ENCODE results near the gene OTOL1.

OTOL1 gene

DNA sequence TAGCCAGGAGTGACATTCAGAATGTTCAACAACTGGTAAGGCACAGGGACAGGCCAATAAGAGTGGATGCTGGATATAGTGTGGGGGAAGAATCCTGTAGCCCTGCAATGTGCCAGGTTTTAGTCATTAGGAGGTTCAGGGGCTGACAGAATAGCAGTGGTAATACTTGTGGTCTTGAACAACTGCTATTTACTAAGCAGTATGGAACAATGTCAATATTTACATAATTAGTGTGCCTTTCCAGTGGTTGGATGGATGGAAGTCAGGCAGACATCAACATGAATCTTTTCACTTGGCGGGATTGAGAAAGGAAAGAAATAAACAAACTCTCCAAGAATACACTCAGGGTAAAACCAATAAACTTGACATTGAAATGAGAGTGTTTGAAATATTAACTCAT, 55.1 kb downstream of the OTOL1 start:
- CTCF ChIA-PET, result no interaction called here
- no peak for TF ChIP-seq CTCF (conservative IDR thresholded peaks at IDR 0.05; ENCODE audit: low read depth)
- no peak overlapping the region for H3K27ac ChIP-seq
- DNase-seq (ENCODE audit: low spot score), result no peak
- POLR2A ChIA-PET (ENCODE audit: low non-redundant PET), result no interaction called here

GRCh38 chr3:161552984-161553560, 56.5 kb downstream of the OTOL1 start:
- POLR2A ChIA-PET (ENCODE audit: low non-redundant PET), result no interaction called here
- no peak for TF ChIP-seq CTCF (conservative IDR thresholded peaks at IDR 0.05; ENCODE audit: low read depth)
- no peak for DNase-seq (ENCODE audit: low spot score)
- H3K27ac ChIP-seq, result no peak overlapping the region
- CTCF ChIA-PET, result no interaction called here
